CMK (cell line): ENCODE measurements around the gene MACROD2.
"Not testable (repeated sequence)": the region's sequence is repeated elsewhere in the genome, so short reads cannot be mapped to it uniquely, and the experiment has no call there.

Experiments used
- DNase-seq: peaks from one replicate; pipeline ENCODE4 v3.0.0-alpha.2; 2010; ENCODE audit warnings: low read depth

MACROD2 gene

DNA sequence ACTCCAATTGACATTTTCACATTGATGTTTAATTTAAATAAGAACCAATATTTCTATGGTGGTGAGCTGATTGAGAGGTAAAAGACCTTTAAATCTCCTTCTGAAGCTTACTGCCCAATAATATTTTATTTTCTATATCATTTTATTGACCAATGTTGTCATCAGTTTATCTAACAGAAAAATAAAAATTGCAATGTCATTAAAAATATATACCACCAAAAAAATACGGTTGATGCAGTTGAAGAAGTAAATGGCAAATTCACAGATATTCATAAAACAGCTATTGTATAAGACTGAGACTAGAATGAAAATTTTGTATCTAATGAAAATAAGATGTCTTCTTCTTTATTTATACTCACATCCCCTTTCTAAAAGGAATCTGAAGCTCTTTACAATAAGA lies 1375.1 kb downstream of the MACROD2 start:
- DNase-seq: no peak

DNA sequence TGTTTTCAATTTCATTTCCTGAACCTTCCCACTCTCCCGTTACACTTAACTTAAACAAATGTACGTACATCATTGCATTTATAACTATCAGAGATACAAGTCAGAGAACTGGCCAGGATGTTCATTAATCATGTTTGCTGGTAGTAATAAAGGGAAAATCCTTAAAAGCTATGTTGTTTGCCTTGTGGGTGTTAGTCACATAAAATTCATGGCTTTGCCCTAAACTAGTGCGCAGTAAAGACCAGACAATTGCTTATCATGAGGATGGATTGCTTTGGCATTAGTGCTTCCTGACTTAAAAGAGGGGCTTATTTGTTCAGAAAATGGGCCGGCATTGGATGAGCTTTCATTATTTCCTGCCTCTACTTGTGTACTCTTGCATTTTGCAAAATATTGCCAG lies 1379.4 kb downstream of the MACROD2 start:
- DNase-seq: no peak

DNA sequence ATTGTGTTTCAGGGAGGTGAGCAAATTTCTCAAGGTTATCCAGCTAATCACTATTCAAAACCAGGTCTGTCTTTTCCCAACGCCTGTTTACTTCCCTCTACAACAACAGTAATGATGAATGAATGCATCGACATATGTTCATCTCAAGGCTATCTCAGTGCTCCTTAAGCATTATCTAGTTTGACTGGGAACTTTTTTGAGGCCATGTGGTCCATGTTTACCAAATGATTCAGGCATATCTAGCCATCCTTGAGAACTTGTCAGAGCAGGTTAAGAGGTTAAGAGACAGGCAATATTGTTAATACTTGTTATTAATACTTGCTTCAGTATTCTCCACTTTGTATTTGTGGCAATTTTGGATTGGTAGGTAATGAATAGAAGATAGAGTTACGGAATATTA lies 1380.5 kb downstream of the MACROD2 start:
- no peak for DNase-seq

GRCh38 chr20:15377603-15378002 lies 1382.3 kb downstream of the MACROD2 start:
- DNase-seq: not testable (repeated sequence)

GRCh38 chr20:15378151-15378550 lies 1382.8 kb downstream of the MACROD2 start:
- no peak for DNase-seq

DNA sequence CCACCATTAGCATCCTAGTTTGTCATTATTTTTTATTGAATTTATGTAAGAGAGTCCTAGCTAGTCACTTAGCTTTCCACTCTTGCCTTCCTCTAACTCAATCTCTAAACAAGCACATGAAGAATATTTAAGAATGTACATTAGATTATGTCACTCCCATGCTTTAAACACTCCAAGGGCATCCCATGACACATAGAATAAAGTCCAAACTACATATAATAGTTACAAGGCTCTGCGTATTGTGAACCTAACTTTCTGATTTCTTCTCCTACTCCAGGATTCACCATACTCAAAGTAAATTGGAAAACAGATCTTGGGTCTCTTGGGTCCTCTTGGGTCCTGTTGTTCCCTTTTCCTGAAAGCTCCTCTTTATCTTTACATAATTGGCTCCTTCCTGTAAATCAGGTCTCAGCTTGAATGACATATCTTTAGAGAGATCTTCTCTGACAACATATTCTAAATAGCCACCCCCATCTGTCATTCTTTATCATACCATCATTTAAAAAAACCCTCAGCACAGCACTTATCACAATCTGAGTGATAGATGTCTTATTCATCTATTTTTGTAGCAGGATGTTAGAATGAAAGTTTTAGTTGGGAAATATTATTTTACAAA lies 1384.5 kb downstream of the MACROD2 start:
- DNase-seq: no peak

GRCh38 chr20:15380770-15381169 lies 1385.5 kb downstream of the MACROD2 start:
- no peak for DNase-seq

GRCh38 chr20:15387228-15387627 lies 1391.9 kb downstream of the MACROD2 start:
- DNase-seq: no peak

- DNase-seq: no peak
Measured at GRCh38 chr20:15395457-15395856, 1400.1 kb downstream of the MACROD2 start.

DNA sequence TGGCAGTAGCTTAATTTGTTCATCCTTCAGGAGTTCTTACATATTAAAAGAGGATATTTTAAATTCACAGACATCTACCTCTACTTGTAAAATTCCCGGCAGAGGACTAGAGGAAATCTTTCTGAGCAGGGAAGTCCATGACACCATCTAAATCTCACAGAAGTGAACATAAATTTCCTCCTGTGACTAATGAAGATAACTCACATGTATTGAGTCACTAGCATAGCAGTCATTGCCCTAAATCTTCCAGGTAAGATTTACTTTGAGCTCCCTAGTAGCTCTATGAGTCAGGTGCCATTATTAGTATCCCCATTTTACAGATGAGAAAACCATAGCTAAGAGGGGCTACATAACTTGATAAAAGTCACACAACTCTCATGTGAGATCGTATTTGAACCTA lies 1400.7 kb downstream of the MACROD2 start:
- no peak for DNase-seq

- no peak for DNase-seq
Measured at GRCh38 chr20:15396900-15397299, 1401.6 kb downstream of the MACROD2 start.

GRCh38 chr20:15399781-15400180 lies 1404.5 kb downstream of the MACROD2 start:
- no peak for DNase-seq

DNA sequence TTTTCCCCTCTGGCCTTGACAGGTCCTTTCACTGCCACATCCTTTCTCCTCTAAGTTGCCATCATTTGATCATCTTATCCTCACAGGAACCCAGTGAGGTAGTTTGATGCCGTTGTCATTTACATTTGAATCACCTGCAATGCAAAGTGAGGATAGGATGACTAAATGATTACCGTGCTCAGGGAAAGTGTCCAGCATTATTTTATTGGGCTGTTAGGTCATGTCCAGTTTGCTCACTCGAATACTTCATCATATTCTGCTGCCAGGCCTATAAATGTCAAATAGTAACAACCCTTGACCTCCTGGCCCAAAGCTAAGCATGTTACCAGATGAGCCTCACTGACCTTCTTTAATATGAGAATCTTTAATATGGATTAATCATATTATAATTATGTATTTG lies 1410.8 kb downstream of the MACROD2 start:
- no peak for DNase-seq

GRCh38 chr20:15411781-15412180 lies 1416.5 kb downstream of the MACROD2 start:
- no peak for DNase-seq

DNA sequence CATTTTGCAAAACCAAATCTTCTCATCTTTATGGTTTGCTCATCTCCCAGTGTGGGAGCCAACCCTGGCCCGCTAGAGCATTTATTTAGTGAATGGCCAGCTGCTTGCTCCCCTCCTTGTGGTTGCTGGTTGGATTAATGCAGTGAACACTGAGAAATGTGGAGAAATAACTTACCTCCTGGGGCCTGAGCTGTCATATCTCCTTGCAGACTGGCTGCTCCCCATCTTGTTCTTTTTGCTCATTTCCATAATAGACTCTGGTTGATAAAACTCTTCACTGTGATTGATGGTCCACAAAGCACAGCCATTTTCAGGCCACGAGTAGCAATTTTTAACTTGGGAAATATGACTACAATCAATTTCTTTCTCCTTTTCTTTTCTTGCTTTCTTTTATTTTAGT lies 1420.6 kb downstream of the MACROD2 start:
- DNase-seq: no peak

DNA sequence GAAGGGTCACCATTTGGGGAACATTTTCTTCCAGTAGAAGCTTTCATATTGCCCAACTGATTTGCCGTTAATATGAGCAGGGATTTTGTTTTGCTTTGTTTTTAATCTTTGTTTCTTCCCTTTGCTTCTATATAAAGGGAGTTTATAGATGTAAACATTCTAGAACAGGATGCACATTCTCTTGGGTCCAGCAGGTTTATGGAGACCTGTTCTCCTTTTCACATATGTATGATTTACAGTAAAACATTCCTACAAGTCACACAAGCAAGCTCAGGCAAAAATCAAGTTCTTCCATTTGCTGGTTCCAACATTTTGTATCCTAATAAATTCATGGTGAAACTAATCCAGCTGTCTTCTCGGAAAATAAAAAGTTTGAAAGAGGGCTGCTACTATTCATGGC lies 1424.5 kb downstream of the MACROD2 start:
- DNase-seq: no peak

GRCh38 chr20:15422966-15423365 lies 1427.7 kb downstream of the MACROD2 start:
- DNase-seq: no peak

DNA sequence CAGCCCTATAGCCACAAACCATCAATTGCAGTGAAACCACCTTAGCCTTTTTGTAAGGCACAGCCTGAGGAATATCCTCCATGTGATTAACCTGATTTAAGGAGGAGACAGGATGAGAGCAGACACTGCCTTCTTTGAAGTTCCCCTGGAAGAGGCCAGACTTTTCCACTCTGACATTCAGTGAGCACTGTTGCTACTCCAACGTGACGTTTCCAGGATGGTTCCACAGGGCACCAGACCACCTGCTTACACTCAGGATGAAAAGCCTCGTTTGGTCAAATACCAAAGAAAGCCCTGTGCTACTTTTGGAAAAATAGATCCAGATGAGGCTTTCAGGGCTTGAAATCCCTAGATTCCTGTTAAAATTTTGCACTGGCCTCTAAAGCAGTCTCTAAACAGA lies 1444.2 kb downstream of the MACROD2 start:
- DNase-seq: no peak

- DNase-seq: no peak
Measured at GRCh38 chr20:15440049-15440820, 1444.9 kb downstream of the MACROD2 start.

- DNase-seq: no peak
Measured at GRCh38 chr20:15445056-15445840, 1449.9 kb downstream of the MACROD2 start.

- no peak for DNase-seq
Measured at GRCh38 chr20:15446373-15446772, 1451.1 kb downstream of the MACROD2 start.

DNA sequence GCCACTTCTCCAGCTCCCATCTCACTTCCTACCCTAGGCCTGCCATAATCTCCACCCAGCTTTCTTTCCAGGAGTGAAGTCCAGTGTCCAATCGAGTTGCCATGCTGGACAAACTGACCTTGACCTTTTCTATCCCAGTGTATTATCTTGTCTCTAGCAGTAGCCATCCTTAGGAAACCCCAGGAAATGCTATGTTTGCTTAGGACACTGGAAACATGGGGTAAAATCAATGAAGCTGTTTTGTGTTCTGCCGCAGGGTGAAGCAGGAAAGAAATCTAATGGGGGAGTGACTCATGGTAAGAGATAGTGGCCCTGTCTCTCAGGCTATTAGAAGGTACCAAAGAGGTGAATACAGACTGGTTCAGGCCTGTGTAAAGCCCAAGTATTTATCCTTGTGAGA lies 1452.2 kb downstream of the MACROD2 start:
- no peak for DNase-seq

- DNase-seq: no peak
Measured at GRCh38 chr20:15449061-15449460, 1453.7 kb downstream of the MACROD2 start.
